Nephron (organoid): ENCODE results near the gene RBM47.
"Not testable (repeated sequence)": the region's sequence is repeated elsewhere in the genome, so short reads cannot be mapped to it uniquely, and the experiment has no call there.

Experiments used
- H3K27ac Mint-ChIP-seq, 3 experiments: 2 replicates each; pipeline ENCODE4 v1.8.0; 2020; ENCODE audit warnings: mixed read lengths in 3 of 3, mild to moderate bottlenecking in 2 of 3, moderate library complexity in 1 of 3
- H3K27me3 Mint-ChIP-seq: 2 replicates; pipeline ENCODE4 v1.8.0; 2021; ENCODE audit warnings: low read depth, mild to moderate bottlenecking, moderate library complexity, mixed read lengths
- H3K36me3 Mint-ChIP-seq: 2 replicates; pipeline ENCODE4 v1.8.0; 2020; ENCODE audit warnings: low read depth, mixed read lengths
- H3K4me1 Mint-ChIP-seq: 2 replicates; pipeline ENCODE4 v1.8.0; 2020; ENCODE audit warnings: mixed read lengths
- H3K4me3 Mint-ChIP-seq, 3 experiments: 2 replicates each; pipeline ENCODE4 v1.8.0; 2020; ENCODE audit warnings: mild to moderate bottlenecking in 3 of 3, mixed read lengths in 3 of 3, moderate library complexity in 2 of 3
- H3K9me3 Mint-ChIP-seq: 2 replicates; pipeline ENCODE4 v1.8.0; 2020; ENCODE audit warnings: mixed read lengths
- TF ChIP-seq, protein P1 (sequence below), 3 experiments: fragments of 200-600 bp; sonication (generic); IDR thresholded peaks; one replicate each; pipeline ENCODE4 v1.5.0; 2021; ENCODE audit warnings: antibody characterized with exemption in 3 of 3; ENCODE audit not compliant: unreplicated experiment in 3 of 3

Gene RBM47

DNA sequence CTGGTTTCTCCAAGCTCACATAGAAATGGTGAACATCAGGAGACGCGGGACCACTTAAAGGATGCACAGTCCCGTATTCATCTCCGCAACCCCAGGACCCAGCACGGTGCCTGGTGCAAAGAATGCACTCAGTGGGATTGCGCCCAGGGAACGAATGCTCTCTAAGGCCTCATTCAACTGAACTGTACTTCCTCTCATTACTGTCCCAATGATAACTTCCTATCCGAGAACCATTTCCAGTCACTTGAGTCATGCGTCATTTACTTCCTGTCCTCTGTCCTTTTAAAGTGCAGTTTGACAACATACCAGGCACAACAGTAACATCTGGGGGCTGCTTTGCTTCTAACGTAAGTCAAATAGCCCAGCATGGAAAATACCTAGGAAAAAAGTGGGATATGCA is 75.7 kb downstream of the RBM47 start:
- Mint-ChIP-seq H3K4me3 (no peak overlapping the region), H3K36me3 (no peaks in the 10 kb centered on the region), H3K27ac (peak overlapping the region in 2 of 3 experiments; percentile 8 to 29), H3K4me1 (peaks cover 9% of the 10 kb centered on the region), H3K9me3 (no peaks in the 10 kb centered on the region), H3K27me3 (peaks cover 3% of the 10 kb centered on the region)
- TF ChIP-seq, protein P1, sequence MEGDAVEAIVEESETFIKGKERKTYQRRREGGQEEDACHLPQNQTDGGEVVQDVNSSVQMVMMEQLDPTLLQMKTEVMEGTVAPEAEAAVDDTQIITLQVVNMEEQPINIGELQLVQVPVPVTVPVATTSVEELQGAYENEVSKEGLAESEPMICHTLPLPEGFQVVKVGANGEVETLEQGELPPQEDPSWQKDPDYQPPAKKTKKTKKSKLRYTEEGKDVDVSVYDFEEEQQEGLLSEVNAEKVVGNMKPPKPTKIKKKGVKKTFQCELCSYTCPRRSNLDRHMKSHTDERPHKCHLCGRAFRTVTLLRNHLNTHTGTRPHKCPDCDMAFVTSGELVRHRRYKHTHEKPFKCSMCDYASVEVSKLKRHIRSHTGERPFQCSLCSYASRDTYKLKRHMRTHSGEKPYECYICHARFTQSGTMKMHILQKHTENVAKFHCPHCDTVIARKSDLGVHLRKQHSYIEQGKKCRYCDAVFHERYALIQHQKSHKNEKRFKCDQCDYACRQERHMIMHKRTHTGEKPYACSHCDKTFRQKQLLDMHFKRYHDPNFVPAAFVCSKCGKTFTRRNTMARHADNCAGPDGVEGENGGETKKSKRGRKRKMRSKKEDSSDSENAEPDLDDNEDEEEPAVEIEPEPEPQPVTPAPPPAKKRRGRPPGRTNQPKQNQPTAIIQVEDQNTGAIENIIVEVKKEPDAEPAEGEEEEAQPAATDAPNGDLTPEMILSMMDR (IDR thresholded peaks at IDR 0.05; ENCODE audit: unreplicated experiment in 3 of 3), result no peak

DNA sequence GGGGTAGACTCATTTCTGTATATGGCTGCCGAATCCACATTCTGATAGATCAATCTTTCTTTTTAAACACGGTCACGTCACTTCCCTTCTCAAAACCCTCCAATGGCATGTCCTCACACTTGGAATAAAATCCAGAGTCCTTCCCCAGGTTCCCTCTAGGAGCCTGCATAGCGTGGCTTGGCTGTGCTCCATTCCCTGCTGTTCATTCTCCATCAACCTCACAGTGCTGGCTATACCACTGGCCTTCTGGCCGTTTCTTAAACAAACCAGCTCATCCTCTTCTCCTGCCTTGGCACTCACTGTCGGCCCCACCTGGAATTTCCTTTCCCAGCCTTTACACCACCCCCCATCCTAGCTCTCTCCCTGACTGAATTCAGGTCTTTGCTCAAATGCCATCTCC is 77.1 kb downstream of the RBM47 start:
- Mint-ChIP-seq H3K36me3 (no peaks in the 10 kb centered on the region), H3K4me3 (peak overlapping the region in 1 of 3 experiments; percentile 31), H3K9me3 (no peaks in the 10 kb centered on the region), H3K27ac (peak overlapping the region in 2 of 3 experiments; percentile 27 to 39), H3K27me3 (peaks cover 3% of the 10 kb centered on the region), H3K4me1 (peaks cover 9% of the 10 kb centered on the region)
- TF ChIP-seq, protein P1 (IDR thresholded peaks at IDR 0.05; ENCODE audit: unreplicated experiment in 3 of 3), result no peak

DNA sequence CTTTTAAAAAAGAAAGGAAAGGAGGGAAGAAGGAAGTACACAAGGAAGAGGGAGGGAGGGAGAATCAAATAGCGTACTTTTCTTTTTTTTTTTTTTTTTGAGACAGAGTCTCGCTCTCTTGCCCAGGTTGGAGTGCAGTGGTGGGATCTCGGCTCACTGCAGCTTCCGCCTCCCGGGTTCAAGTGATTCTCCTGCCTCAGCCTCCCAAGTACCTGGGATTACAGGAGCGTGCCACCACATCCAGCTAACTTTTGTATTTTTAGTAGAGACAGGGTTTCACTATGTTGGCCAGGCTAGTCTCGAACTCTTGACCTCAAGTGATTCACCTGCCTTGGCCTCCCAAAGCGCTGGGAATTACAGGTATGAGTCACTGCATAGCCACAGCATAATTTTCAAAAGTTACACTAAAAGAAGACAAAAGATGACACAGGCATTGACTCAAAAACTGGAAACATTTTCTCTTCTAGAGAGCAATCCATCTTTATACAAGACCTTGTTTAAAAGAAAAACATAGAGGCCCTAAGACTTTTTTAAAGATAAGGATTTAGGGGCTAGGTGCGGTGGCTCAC is 78.0 kb downstream of the RBM47 start:
- H3K36me3 Mint-ChIP-seq, H3K27me3 Mint-ChIP-seq, H3K9me3 Mint-ChIP-seq, H3K4me1 Mint-ChIP-seq: not testable (repeated sequence)
- H3K4me3 Mint-ChIP-seq, result peak overlapping the region in 2 of 3 experiments; percentile 64 to 67
- H3K27ac Mint-ChIP-seq, result peak overlapping the region; percentile 73 to 89 (median 82)

DNA sequence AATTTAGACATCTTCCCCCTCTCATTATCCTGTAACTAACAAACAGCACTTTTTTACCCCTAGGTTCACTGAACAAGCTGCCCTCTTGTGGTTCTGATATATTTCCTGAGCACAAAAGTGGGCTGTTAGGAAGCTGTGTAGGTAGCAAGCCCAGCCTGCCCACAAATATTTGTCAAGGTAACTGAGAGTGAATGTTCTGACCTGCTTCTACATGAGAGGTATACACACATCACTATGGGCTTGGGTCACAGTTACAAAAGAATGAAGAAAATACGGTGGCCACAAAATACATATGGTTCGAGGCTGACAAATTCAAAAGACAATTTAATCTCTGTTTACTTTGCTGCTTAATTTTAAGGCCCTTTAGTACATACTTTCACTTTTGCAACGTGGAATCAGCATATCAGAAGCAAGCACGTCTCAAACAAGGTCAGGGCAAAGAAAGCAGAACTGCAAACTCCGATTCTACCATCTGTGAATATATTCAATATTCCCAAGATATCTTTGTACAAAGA is 78.7 kb downstream of the RBM47 start:
- Mint-ChIP-seq H3K27ac (peak overlapping the region; percentile 73 to 89 (median 82)), H3K36me3 (no peaks in the 10 kb centered on the region), H3K4me1 (peaks cover 9% of the 10 kb centered on the region), H3K4me3 (peak overlapping the region in 2 of 3 experiments; percentile 64 to 67), H3K9me3 (no peaks in the 10 kb centered on the region), H3K27me3 (peaks cover 3% of the 10 kb centered on the region)
- TF ChIP-seq, protein P1 (IDR thresholded peaks at IDR 0.05; ENCODE audit: unreplicated experiment in 3 of 3), result peak; percentile 33 to 40 (median 33)

DNA sequence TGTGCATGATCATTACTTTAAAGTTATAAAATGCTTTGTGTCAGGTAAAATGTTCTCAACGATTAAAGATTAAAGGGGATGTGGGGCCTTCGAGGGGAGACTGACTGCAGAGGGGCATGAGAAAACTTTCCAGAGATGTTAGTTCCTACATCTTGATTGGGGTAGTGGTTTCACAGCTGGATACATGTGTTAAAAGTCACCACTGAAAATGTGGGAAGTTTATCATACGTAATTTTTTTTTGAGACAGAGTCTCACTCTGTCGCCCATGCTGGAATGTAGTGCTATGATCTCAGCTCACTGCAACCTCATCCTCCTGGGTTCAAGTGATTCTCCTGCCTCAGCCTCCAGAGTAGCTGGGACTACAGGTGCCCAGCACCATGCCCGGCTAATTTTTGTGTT is 79.5 kb downstream of the RBM47 start:
- Mint-ChIP-seq H3K9me3 (no peaks in the 10 kb centered on the region), H3K4me1 (peaks cover 9% of the 10 kb centered on the region), H3K36me3 (no peaks in the 10 kb centered on the region), H3K27me3 (no peaks in the 10 kb centered on the region), H3K27ac (peak overlapping the region; percentile 52 to 73 (median 53)), H3K4me3 (no peak overlapping the region)
- TF ChIP-seq, protein P1 (IDR thresholded peaks at IDR 0.05; ENCODE audit: unreplicated experiment in 3 of 3), result no peak

DNA sequence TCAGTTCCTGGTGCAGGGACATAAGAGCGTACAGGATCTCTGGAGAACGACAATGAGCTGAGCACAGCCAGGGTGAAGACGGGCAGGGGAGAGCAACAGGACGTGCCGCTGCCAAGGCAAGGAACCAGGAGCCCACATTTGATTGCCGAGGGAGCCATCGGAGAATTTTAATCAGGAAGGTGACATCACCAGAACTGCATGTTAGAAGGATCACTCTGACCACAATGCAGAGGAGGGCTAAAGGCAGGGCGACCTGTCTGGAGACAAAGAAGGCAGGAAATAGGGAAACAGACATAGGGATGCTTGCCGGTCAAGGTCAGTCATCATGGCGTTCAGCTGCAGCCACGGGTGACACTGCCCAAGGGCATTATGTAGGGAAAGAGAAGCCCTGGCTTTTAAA is 81.4 kb downstream of the RBM47 start:
- TF ChIP-seq, protein P1 (IDR thresholded peaks at IDR 0.05; ENCODE audit: unreplicated experiment in 3 of 3), result no peak

More for the DNA sequence above, 81.4 kb downstream of the RBM47 start:
- no peaks in the 10 kb centered on the region for H3K27me3 Mint-ChIP-seq
- H3K27ac Mint-ChIP-seq, result peak overlapping the region; percentile 42 to 78 (median 64)
- H3K4me3 Mint-ChIP-seq, result no peak overlapping the region
- H3K4me1 Mint-ChIP-seq, result peaks cover 9% of the 10 kb centered on the region
- H3K36me3 Mint-ChIP-seq, result no peaks in the 10 kb centered on the region
- H3K9me3 Mint-ChIP-seq, result no peaks in the 10 kb centered on the region
